Loucy (cell line): ENCODE data around the gene IFT52.

ENCODE experiments used
- H2AFZ ChIP-seq: fragments of 200-600 bp; sonication (generic); 2 replicates; pipeline ENCODE4 v1.6.0; 2016; ENCODE audit warnings: antibody characterized with exemption, mild to moderate bottlenecking, low read length, moderate library complexity
- H3F3A ChIP-seq: fragments of 200-600 bp; 2 replicates; pipeline ENCODE4 v1.6.0; 2016; ENCODE audit warnings: antibody characterized with exemption, low read depth, mild to moderate bottlenecking
- H3K27me3 ChIP-seq: fragments of 200-600 bp; sonication (generic); 2 replicates; pipeline ENCODE4 v1.6.1; 2014; ENCODE audit warnings: low read length, mild to moderate bottlenecking; ENCODE audit not compliant: insufficient read depth, poor library complexity, severe bottlenecking
- H3K36me3 ChIP-seq: fragments of 200-600 bp; sonication (generic); 2 replicates; pipeline ENCODE4 v1.6.1; 2016; ENCODE audit warnings: low read length; ENCODE audit not compliant: insufficient read depth
- H3K4me1 ChIP-seq: fragments of 200-600 bp; sonication (generic); 2 replicates; pipeline ENCODE4 v1.5.1; 2014; ENCODE audit warnings: low read length, mild to moderate bottlenecking; ENCODE audit not compliant: insufficient read depth, poor library complexity, severe bottlenecking
- H3K4me2 ChIP-seq: fragments of 200-600 bp; sonication (generic); 2 replicates; pipeline ENCODE4 v1.6.0; 2014; ENCODE audit warnings: antibody characterized with exemption, low read length, low read depth, mild to moderate bottlenecking; ENCODE audit not compliant: poor library complexity, severe bottlenecking
- H3K4me3 ChIP-seq: fragments of 200-600 bp; sonication (generic); 2 replicates; pipeline ENCODE4 v1.5.1; 2014; ENCODE audit warnings: low read length, mild to moderate bottlenecking, mixed read lengths; ENCODE audit not compliant: poor library complexity, severe bottlenecking
- H3K79me2 ChIP-seq: fragments of 200-600 bp; sonication (generic); 2 replicates; pipeline ENCODE4 v1.6.1; 2014; ENCODE audit warnings: low read length; ENCODE audit not compliant: insufficient read depth
- H3K9ac ChIP-seq: fragments of 200-600 bp; sonication (generic); 2 replicates; pipeline ENCODE4 v1.6.0; 2014; ENCODE audit warnings: mild to moderate bottlenecking, low read depth, low read length, moderate library complexity; ENCODE audit not compliant: poor library complexity, severe bottlenecking
- H3K9me2 ChIP-seq: fragments of 200-600 bp; sonication (generic); replicated peaks from 2 replicates; pipeline ENCODE4 v1.6.1; 2016; ENCODE audit warnings: low read depth, low read length, mixed read lengths
- H3K9me3 ChIP-seq: fragments of 200-600 bp; sonication (generic); 2 replicates; pipeline ENCODE4 v1.6.1; 2014; ENCODE audit warnings: mild to moderate bottlenecking, antibody characterized with exemption, low read length, low read depth; ENCODE audit not compliant: insufficient read depth
- H4K20me1 ChIP-seq: fragments of 200-600 bp; sonication (generic); 2 replicates; pipeline ENCODE4 v1.6.0; 2014; ENCODE audit warnings: antibody characterized with exemption, low read length, mild to moderate bottlenecking; ENCODE audit not compliant: insufficient read depth, poor library complexity, severe bottlenecking
- EZH2phosphoT487 ChIP-seq: fragments of 200-600 bp; IDR thresholded peaks from 2 replicates; pipeline ENCODE4 v1.6.1; 2018; ENCODE audit warnings: antibody characterized with exemption, mild to moderate bottlenecking, moderate library complexity, borderline replicate concordance
- TF ChIP-seq, protein P1 (sequence below): fragments of 200-600 bp; sonication (generic); conservative IDR thresholded peaks from 2 replicates; pipeline ENCODE4 v1.5.1; 2014; ENCODE audit warnings: mild to moderate bottlenecking, antibody characterized with exemption, low read length

Gene IFT52, protein sequence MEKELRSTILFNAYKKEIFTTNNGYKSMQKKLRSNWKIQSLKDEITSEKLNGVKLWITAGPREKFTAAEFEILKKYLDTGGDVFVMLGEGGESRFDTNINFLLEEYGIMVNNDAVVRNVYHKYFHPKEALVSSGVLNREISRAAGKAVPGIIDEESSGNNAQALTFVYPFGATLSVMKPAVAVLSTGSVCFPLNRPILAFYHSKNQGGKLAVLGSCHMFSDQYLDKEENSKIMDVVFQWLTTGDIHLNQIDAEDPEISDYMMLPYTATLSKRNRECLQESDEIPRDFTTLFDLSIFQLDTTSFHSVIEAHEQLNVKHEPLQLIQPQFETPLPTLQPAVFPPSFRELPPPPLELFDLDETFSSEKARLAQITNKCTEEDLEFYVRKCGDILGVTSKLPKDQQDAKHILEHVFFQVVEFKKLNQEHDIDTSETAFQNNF

DNA sequence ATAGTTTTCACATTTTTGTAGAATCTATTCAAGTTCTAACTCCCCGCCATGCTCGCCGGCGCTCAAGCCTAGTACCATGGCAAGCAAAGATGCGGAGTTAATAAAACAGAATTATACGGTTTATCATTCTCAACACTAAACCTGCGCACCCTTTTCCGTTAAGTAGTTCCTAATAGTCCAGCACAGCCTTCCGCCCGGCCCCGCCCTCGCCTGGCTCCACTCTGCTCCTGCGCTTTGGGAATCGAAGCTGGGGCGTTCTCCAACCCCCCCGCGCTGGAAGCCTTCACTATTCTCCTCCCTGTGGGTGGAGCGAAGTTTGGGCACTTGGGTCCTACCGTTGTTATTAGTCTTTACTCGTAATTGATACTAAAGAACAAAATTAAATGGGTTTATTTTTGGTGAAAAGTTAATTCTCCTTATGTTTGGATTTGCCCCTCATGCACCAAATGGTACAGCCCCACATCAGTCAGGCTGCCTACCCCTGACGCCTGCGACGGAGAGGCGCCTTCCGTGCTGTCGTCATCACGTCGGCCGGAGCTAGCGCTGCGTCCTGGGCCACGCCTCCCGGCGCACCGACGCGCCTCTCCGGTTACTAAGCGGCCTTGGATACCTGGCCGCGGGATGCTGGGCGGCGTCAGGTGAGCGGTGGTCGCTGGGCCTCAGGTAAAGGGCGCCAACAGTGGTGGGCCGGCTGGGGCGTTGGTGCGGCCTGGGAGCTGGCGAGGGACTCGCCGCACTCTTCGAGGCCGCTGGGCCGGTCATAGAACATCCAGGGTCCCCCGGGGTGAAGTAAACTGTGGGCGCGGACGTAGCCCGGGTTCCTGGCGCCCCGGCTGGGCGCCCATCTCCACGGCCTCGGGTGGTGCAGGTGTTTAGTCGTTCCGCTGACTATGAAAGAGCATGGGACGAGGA is at the start of gene IFT52:
Gene IFT52, plus strand, starts transcription at position 546 of the 912 bp plus-strand sequence. CDS start 3,762 bp downstream, outside the sequence.
- Histone ChIP-seq H3K9ac (peak within 1 kb of the TSS; percentile 85), H4K20me1 (peaks cover 5% of the 10 kb centered on the region), H3K27me3 (no peaks in the 10 kb centered on the region), H3K4me3 (peak within 1 kb of the TSS; percentile 98), H2AFZ (peak within 1 kb of the TSS; percentile 99), H3K4me2 (peak within 1 kb of the TSS; percentile 96), H3K36me3 (no peaks in the 10 kb centered on the region), H3K9me3 (no peaks in the 10 kb centered on the region), H3K4me1 (peaks cover 17% of the 10 kb centered on the region), H3F3A (no peaks in the 10 kb centered on the region), H3K9me2 (no peaks in the 10 kb centered on the region), H3K79me2 (peaks cover 14% of the 10 kb centered on the region; the same call in 1 of the 2 replicates)
- TF ChIP-seq, protein P1, sequence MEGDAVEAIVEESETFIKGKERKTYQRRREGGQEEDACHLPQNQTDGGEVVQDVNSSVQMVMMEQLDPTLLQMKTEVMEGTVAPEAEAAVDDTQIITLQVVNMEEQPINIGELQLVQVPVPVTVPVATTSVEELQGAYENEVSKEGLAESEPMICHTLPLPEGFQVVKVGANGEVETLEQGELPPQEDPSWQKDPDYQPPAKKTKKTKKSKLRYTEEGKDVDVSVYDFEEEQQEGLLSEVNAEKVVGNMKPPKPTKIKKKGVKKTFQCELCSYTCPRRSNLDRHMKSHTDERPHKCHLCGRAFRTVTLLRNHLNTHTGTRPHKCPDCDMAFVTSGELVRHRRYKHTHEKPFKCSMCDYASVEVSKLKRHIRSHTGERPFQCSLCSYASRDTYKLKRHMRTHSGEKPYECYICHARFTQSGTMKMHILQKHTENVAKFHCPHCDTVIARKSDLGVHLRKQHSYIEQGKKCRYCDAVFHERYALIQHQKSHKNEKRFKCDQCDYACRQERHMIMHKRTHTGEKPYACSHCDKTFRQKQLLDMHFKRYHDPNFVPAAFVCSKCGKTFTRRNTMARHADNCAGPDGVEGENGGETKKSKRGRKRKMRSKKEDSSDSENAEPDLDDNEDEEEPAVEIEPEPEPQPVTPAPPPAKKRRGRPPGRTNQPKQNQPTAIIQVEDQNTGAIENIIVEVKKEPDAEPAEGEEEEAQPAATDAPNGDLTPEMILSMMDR, result no peak

DNA sequence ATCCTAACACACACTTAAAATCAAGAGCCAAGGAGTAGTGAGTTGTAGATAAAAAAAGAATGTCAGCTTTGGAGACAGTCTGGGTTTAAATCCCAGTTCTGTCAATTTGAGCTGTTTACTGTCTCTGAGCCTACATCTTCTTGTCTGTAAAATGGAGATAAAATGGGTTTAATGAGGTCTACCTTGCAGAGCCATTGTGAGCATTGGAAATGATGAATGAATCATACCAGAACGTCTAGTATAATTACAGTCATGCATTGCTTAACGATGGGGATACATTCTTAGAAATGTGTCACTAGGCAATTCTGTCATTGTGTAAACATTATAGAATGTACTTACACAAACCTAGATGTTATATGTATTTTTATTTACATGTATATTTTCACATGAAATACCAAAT is 49.5 kb upstream of the IFT52 start:
- Histone ChIP-seq H3F3A (no peaks in the 10 kb centered on the region), H3K4me3 (no peak overlapping the region), H3K4me2 (no peak overlapping the region), H2AFZ (no peak overlapping the region), H3K79me2 (no peaks in the 10 kb centered on the region), H3K9ac (no peak overlapping the region), H3K9me3 (no peaks in the 10 kb centered on the region), H3K4me1 (no peaks in the 10 kb centered on the region), H3K27me3 (no peaks in the 10 kb centered on the region), H3K9me2 (no peaks in the 10 kb centered on the region), H4K20me1 (no peaks in the 10 kb centered on the region), H3K36me3 (no peaks in the 10 kb centered on the region; the same call in 1 of the 2 replicates)
- TF ChIP-seq, protein P1, result no peak
- no peak for TF ChIP-seq EZH2phosphoT487

DNA sequence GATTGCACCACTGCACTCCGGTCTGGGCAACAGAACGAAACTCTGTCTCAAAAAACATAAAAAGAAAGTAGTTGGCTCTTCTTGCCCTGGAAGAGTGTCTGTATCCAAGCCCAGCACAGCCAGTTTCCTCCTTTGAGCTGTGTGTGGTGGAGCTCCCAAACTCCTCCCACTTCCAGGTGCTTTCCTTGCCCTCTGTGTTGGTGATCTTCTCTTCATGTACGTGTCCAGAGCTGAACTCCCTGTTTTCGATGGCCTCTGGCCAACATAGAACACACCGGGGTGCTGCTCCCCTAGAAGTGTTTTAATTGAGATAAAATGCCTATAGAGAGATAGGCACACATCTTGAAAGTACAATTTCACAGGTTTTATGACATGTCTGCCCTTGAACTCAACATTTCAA is 48.6 kb upstream of the IFT52 start:
- H4K20me1 ChIP-seq, result no peaks in the 10 kb centered on the region
- TF ChIP-seq, protein P1, result no peak
- no peak for TF ChIP-seq EZH2phosphoT487
- H3K4me2 ChIP-seq, result no peak overlapping the region

More for the DNA sequence above, 48.6 kb upstream of the IFT52 start:
- Histone ChIP-seq H3K9me3 (no peaks in the 10 kb centered on the region), H3K27me3 (no peaks in the 10 kb centered on the region), H3K79me2 (no peaks in the 10 kb centered on the region), H3F3A (no peaks in the 10 kb centered on the region), H3K4me1 (no peaks in the 10 kb centered on the region), H3K4me3 (no peak overlapping the region), H2AFZ (no peak overlapping the region), H3K9ac (no peak overlapping the region), H3K36me3 (no peaks in the 10 kb centered on the region; the same call in 1 of the 2 replicates), H3K9me2 (no peaks in the 10 kb centered on the region)
